ENCODE results near the gene PPP4R3C. TPM values are rescaled to one million over a fixed set of nuclear protein-coding genes. Genes with fewer than 3 reads are reported as not detected.
A peak's percentile ranks its signal among the peaks of the same experiment; 100 is the strongest.
"Not testable (repeated sequence)": the region's sequence is repeated elsewhere in the genome, so short reads cannot be mapped to it uniquely, and the experiment has no call there.

Gene PPP4R3C
- polyA plus RNA-seq, 2 of the 4 experiments (the other 2 are of a cell fraction), result 0.04 TPM; not detected in 1

DNA sequence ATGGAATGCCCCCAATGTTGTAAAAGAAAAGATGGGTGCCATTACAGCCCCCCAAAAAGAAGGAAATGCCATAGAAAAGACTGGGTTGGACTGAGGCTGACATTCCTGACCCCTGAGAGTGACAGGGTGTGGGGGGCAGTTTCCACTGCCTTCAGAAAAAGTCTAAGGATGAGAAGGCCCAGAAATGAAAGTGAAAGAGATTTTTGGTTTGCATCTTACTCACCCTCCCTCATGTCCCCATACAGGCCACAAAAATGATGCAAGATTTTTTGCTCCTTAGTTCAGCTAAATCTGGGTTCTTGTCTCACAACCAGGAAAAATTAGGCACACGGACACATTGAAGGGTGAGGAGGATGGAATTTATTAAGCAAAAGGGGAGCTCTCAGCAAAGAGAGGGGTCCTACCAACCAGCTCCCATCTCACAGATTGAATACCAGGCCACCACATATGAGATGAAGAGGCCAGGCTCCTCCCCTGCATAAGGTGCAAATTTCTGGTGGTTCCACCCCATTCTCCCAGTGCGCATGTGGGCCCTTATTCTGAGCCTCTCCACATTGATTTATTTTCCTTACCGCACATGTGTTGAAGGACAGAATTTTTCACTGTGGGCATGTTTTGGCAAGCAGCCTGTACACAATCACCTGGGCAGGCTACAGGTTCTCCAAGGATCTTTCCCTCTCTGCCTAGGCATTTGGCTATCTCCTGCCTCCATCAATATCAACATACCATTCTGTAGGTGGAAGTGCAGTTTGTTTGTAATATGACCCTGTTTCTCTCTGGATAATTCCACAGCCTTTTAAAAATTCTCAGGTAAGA lies 18.8 kb downstream of the PPP4R3C start:
- TF ChIP-seq CEBPB (IDR thresholded peaks at IDR 0.05), result no peak
- no peak for TF ChIP-seq NPAS2 (CRISPR knock-in tag; IDR thresholded peaks at IDR 0.05; ENCODE audit: borderline replicate concordance)
- no peak for TF ChIP-seq HEYL (CRISPR knock-in tag; IDR thresholded peaks at IDR 0.05)
- no peak for TF ChIP-seq HOXB13 (CRISPR knock-in tag; IDR thresholded peaks at IDR 0.05; ENCODE audit: low read depth)
- TF ChIP-seq, protein P1, sequence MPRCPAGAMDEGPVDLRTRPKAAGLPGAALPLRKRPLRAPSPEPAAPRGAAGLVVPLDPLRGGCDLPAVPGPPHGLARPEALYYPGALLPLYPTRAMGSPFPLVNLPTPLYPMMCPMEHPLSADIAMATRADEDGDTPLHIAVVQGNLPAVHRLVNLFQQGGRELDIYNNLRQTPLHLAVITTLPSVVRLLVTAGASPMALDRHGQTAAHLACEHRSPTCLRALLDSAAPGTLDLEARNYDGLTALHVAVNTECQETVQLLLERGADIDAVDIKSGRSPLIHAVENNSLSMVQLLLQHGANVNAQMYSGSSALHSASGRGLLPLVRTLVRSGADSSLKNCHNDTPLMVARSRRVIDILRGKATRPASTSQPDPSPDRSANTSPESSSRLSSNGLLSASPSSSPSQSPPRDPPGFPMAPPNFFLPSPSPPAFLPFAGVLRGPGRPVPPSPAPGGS (IDR thresholded peaks at IDR 0.05), result no peak
- TF ChIP-seq FOXS1 (CRISPR knock-in tag; IDR thresholded peaks at IDR 0.05), result no peak
- no peak for TF ChIP-seq RAD21 (conservative IDR thresholded peaks at IDR 0.05 in 1 of 2, IDR thresholded peaks at IDR 0.05 in 1 of 2)
- no peak for TF ChIP-seq TFCP2L1 (CRISPR knock-in tag; IDR thresholded peaks at IDR 0.05)
- TF ChIP-seq RARB (CRISPR knock-in tag; IDR thresholded peaks at IDR 0.05), result no peak
- TF ChIP-seq, protein P2, sequence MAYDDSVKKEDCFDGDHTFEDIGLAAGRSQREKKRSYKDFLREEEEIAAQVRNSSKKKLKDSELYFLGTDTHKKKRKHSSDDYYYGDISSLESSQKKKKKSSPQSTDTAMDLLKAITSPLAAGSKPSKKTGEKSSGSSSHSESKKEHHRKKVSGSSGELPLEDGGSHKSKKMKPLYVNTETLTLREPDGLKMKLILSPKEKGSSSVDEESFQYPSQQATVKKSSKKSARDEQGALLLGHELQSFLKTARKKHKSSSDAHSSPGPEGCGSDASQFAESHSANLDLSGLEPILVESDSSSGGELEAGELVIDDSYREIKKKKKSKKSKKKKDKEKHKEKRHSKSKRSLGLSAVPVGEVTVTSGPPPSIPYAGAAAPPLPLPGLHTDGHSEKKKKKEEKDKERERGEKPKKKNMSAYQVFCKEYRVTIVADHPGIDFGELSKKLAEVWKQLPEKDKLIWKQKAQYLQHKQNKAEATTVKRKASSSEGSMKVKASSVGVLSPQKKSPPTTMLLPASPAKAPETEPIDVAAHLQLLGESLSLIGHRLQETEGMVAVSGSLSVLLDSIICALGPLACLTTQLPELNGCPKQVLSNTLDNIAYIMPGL (CRISPR knock-in tag; IDR thresholded peaks at IDR 0.05; ENCODE audit: borderline replicate concordance), result no peak
- no peaks in the 10 kb centered on the region for H3K9me3 ChIP-seq
- WGBS (ENCODE audit: missing lambda C conversion rate), result 45% methylated on average over 3 of the region's 3 CpGs
- DNase-seq (ENCODE audit: low read depth in 1 of 2, low spot score in 1 of 2) (no peak), ATAC-seq (no peak), FAIRE-seq (no peak)
- POLR2A ChIA-PET, result no interaction called here
- H3K27ac ChIP-seq, result no peak overlapping the region
- CTCF ChIA-PET, result no interaction called here
- H3K4me3 ChIP-seq, result no peak overlapping the region
- no peaks in the 10 kb centered on the region for H3K4me1 ChIP-seq
- no peak overlapping the region for H3K4me2 ChIP-seq

DNA sequence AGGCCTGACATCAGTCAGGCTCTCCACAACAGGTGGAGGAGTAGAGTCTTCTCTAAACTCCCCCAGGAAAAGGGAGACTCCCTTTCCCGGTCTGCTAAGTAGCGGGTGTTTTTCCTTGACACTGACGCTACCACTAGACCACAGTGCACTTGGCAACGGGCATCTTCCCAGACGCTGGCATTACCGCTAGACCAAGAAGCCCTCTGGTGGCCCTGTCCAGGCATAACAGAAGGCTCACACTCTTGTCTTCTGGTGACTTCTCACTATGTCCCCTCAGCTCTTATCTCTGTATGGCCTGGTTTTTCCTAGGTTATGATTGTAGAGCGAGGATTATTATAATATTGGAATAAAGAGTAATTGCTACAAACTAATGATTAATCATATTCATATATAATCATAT lies 20.7 kb downstream of the PPP4R3C start:
- DNase-seq (ENCODE audit: low read depth in 1 of 2, low spot score in 1 of 2), result peak in 1 of 2 experiments; percentile 10
- H3K4me1 ChIP-seq, H3K4me3 ChIP-seq, POLR2A ChIA-PET, FAIRE-seq, H3K9me3 ChIP-seq, H3K27ac ChIP-seq, H3K4me2 ChIP-seq, ATAC-seq: not testable (repeated sequence)
- WGBS (ENCODE audit: missing lambda C conversion rate), result 61% methylated on average over 7 of the region's 7 CpGs
- CTCF ChIA-PET, result interaction anchor here (0.7 kb wide), 1 partner anchor 350 kb away, joined by 3 read pairs; no protein-coding TSS in a partner anchor

DNA sequence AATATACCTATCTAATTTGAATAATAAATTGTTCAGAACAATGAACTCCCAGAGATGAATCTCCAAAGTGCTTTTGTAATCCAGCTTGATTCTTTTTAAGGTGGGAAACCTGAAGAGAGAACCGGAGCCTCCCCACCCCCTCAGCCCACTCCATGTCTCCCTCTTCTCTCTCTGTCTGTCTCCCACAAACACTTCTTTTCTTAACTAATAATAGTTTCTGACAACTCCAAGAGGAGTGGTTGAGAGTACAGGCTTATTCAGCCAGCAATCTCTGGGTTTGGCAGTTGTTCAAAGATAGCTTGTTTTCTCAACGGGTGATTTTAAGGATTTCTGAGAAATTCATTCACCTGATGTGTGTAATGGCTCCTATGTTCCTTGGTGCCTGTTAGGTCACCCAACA lies 23.4 kb downstream of the PPP4R3C start:
- no peak for TF ChIP-seq MYC (IDR thresholded peaks at IDR 0.05; ENCODE audit: borderline replicate concordance, low read length)
- H3K4me1 ChIP-seq, result no peaks in the 10 kb centered on the region
- H3K4me2 ChIP-seq, result no peak overlapping the region
- ATAC-seq (no peak), FAIRE-seq (no peak), DNase-seq (ENCODE audit: low read depth in 1 of 2, low spot score in 1 of 2) (no peak)
- no peak overlapping the region for H3K27ac ChIP-seq
- H3K4me3 ChIP-seq, result no peak overlapping the region
- WGBS (ENCODE audit: missing lambda C conversion rate), result 8% methylated on average over 2 of the region's 2 CpGs
- ChIA-PET CTCF (no interaction called here), POLR2A (no interaction called here)
- no peaks in the 10 kb centered on the region for H3K9me3 ChIP-seq

DNA sequence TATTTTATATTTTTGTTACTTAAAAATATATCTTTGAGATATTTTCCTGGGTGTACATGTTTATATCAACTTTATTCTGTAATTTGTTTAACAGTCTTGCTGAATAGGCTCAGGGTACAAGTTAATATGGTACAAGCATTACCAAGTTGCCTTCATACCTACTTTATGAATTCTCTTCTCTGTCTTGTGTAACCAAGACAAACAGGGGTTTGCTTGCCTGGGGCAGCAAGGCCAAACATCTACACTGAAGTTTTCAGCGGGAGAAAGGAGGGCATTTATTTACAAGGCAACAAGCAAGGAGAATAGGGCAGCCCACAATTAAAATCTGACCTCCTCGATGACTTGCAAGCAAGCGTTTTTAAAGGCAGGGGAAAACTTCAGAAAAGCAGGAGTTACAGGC lies 24.2 kb downstream of the PPP4R3C start:
- ATAC-seq, result no peak
- no peak for FAIRE-seq
- DNase-seq (ENCODE audit: low read depth in 1 of 2, low spot score in 1 of 2), result no peak
- ChIA-PET CTCF (no interaction called here), POLR2A (no interaction called here)
- TF ChIP-seq ZSCAN20 (CRISPR knock-in tag; IDR thresholded peaks at IDR 0.05) (no peak), FOSB (CRISPR knock-in tag; IDR thresholded peaks at IDR 0.05) (no peak), MAZ (IDR thresholded peaks at IDR 0.05; ENCODE audit: borderline replicate concordance, low read depth, low read length) (no peak), POLR2AphosphoS2 (conservative IDR thresholded peaks at IDR 0.05; ENCODE audit: low read length) (no peak), HOXA7 (CRISPR knock-in tag; IDR thresholded peaks at IDR 0.05) (no peak), JUN (IDR thresholded peaks at IDR 0.05) (no peak)
- no peak overlapping the region for H3K4me3 ChIP-seq
- no peak overlapping the region for H3K27ac ChIP-seq
- WGBS (ENCODE audit: missing lambda C conversion rate), result 8% methylated on average over 3 of the region's 3 CpGs
- H3K4me2 ChIP-seq, result no peak overlapping the region
- H3K9me3 ChIP-seq, result no peaks in the 10 kb centered on the region
- no peaks in the 10 kb centered on the region for H3K4me1 ChIP-seq
